Measurements from ENCODE around the gene KLHL33. TPM values are rescaled to one million over a fixed set of nuclear protein-coding genes. Genes with fewer than 3 reads are reported as not detected.

The KLHL33 gene
- total RNA-seq, 2 experiments from 2014 or later: 0.12 TPM; not detected in 1

DNA sequence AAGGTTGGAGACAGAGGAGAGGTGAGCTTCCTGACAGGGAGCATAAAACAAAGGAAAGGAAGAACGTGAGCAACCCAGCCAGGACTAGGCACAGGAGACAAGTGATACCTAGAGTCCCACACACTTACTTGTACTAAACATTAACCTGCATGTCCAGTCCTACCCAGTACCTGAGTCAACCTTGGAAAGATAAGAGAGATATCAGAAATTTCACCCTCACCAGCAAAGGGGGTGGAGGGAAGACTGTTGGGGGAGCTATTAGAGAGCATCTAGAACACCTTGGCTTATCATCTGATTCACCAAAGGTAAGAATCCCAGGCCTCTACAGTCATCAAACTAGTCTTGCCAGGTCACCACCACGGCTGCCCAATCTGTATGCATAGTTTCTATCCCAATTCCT, 11.1 kb downstream of the KLHL33 start:
- no peak overlapping the region for H3K27ac Mint-ChIP-seq
- POLR2A ChIA-PET: no interaction called here

DNA sequence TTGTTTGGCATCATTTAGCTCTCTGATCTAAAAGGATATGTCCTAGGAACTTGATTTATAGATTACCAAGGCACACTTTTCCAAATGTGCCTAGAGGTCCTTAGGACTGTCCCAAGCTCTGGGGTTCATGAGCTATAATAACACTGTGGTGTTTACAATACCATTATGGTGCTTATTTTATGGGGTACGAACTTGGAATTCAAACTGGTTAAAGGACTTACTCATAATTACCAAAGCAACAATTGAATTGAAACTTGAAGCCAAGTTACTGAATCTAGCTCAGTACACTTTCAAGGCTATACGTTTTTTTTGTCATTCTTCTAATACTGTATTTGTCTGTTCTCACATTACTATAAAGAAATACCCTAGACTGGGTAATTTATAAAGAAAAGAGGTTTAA, 13.1 kb downstream of the KLHL33 start:
- Mint-ChIP-seq H3K27me3 (no peaks in the 10 kb centered on the region), H3K27ac (no peak overlapping the region), H3K9me3 (no peaks in the 10 kb centered on the region), H3K36me3 (no peaks in the 10 kb centered on the region), H3K4me3 (no peak overlapping the region), H3K4me1 (ENCODE audit: low read depth) (peaks cover 9% of the 10 kb centered on the region)
- intact Hi-C loops (cut with micrococcal nuclease): no loop called here
- no peak for DNase-seq
- POLR2A ChIA-PET: interaction anchor here (0.9 kb wide), 1 partner anchor 9 kb away, joined by 3 read pairs; no protein-coding TSS in a partner anchor
- CTCF ChIA-PET: interaction anchor here (0.7 kb wide), 1 partner anchor 8 kb away, joined by 3 read pairs; no protein-coding TSS in a partner anchor

More for the DNA sequence above, 11.1 kb downstream of the KLHL33 start:
- CTCF ChIA-PET: interaction anchor here (2.8 kb wide), 1 partner anchor 9 kb away, joined by 10 read pairs; no protein-coding TSS in a partner anchor
- Mint-ChIP-seq H3K4me1 (ENCODE audit: low read depth) (peaks cover 17% of the 10 kb centered on the region), H3K4me3 (no peak overlapping the region), H3K9me3 (no peaks in the 10 kb centered on the region), H3K27me3 (no peaks in the 10 kb centered on the region), H3K36me3 (no peaks in the 10 kb centered on the region)
- DNase-seq: no peak
- intact Hi-C loops (cut with micrococcal nuclease): no loop called here

DNA sequence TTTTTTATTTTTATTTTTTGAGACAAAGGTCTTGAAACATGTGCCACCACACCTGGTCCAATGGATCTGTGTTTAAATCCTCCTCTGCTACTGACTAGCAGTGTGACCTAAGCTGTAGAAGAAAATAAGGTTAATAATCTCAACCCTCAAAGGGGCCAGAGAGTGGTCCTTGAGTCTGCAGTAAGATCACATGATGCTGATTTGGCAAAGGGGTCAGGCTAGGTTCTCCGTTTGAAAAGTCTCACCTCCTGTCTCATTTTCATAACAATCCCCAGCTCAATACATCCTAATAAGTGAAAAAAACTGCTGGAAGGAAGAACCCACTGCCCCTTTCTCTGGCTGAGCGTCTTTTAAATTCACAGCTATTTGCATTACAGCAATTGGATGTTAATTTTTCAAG, 14.7 kb downstream of the KLHL33 start:
- Mint-ChIP-seq H3K4me3 (no peak overlapping the region), H3K4me1 (ENCODE audit: low read depth) (peaks cover 4% of the 10 kb centered on the region), H3K36me3 (no peaks in the 10 kb centered on the region), H3K9me3 (no peaks in the 10 kb centered on the region), H3K27me3 (no peaks in the 10 kb centered on the region), H3K27ac (no peak overlapping the region)
- intact Hi-C loops (cut with micrococcal nuclease): no loop called here
- ChIA-PET POLR2A (no interaction called here), CTCF (interaction anchor here (0.8 kb wide), 1 partner anchor 93 kb away, joined by 3 read pairs; no protein-coding TSS in a partner anchor)
- no peak for DNase-seq

- Mint-ChIP-seq H3K9me3 (no peaks in the 10 kb centered on the region), H3K36me3 (no peaks in the 10 kb centered on the region), H3K27me3 (no peaks in the 10 kb centered on the region), H3K4me3 (no peak overlapping the region), H3K4me1 (ENCODE audit: low read depth) (peaks cover 11% of the 10 kb centered on the region), H3K27ac (no peak overlapping the region)
- ChIA-PET POLR2A (interaction anchor here (0.7 kb wide), 2 partner anchors 51 to 554 kb away, joined by 3 to 5 read pairs; no protein-coding TSS in a partner anchor), CTCF (no interaction called here)
- DNase-seq: no peak
- intact Hi-C loops (cut with micrococcal nuclease): no loop called here
These were observed 16.5 kb downstream of the KLHL33 start for GRCh38 chr14:20419419-20419818.

GRCh38 chr14:20418501-20418909, 17.5 kb downstream of the KLHL33 start:
- H3K4me3 Mint-ChIP-seq: no peak overlapping the region
- no peaks in the 10 kb centered on the region for H3K27me3 Mint-ChIP-seq
- H3K27ac Mint-ChIP-seq: no peak overlapping the region
- ChIA-PET CTCF (no interaction called here), POLR2A (no interaction called here)
- DNase-seq: no peak
- intact Hi-C loops (cut with micrococcal nuclease): no loop called here
- H3K9me3 Mint-ChIP-seq: no peaks in the 10 kb centered on the region
- peaks cover 17% of the 10 kb centered on the region for H3K4me1 Mint-ChIP-seq (ENCODE audit: low read depth)
- no peaks in the 10 kb centered on the region for H3K36me3 Mint-ChIP-seq

DNA sequence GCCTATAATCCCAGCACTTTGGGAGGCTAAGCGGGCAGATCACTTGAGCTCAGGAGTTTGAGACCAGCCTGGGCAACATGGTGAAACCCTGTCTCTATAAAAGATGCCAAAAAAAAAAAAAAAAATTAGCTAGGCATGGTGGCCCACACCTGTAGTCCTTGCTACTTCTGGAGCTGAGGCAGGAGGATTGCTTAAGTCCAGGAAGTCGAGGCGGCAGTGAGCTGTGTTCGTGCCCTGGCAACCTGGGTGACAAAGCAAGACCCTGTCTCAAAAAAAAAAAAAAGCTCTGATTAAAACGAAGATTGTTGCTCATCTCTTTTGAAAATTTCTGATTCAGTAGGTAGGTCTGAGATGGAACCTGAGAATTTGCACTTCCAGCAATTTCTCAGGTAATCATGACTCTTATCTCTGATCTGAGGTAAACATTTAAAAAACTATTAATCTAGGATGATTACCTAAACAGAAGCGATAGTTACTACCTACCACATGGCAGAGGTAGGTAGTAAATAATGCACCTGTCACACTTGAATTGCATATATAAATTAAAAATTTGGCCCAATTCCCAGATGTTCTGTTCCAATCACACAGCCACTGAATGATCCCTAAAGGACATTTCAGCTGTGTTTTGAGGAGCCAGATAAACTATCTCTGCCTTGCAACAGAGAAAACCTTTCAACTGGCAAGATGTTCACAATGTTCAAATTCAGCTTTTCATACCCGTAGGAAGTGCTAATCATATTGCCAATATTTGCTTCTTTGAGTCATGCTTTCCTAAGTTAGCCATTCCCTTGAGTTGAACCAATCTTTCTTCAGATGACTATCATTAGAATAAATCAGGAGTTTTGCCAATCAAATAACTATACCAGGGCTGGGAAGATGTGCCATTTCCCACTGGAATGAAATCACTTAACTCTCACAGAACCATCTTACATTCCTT, 18.4 kb downstream of the KLHL33 start:
- no peaks in the 10 kb centered on the region for H3K9me3 Mint-ChIP-seq
- H3K27me3 Mint-ChIP-seq: no peaks in the 10 kb centered on the region
- intact Hi-C loops (cut with micrococcal nuclease): no loop called here
- CTCF ChIA-PET: interaction anchor here (0.7 to 1.0 kb wide), 3 partner anchors 52 to 337 kb away, joined by 3 to 4 read pairs (median 4); partner anchors contain the start of gene PNP
- no peak overlapping the region for H3K27ac Mint-ChIP-seq
- POLR2A ChIA-PET: interaction anchor here (0.6 to 0.8 kb wide), 3 partner anchors 38 to 1060 kb away, joined by 3 to 7 read pairs (median 3); partner anchors contain the start of genes APEX1 and OSGEP
- no peak for DNase-seq
- H3K4me1 Mint-ChIP-seq (ENCODE audit: low read depth): peaks cover 17% of the 10 kb centered on the region
- no peaks in the 10 kb centered on the region for H3K36me3 Mint-ChIP-seq
- no peak overlapping the region for H3K4me3 Mint-ChIP-seq

DNA sequence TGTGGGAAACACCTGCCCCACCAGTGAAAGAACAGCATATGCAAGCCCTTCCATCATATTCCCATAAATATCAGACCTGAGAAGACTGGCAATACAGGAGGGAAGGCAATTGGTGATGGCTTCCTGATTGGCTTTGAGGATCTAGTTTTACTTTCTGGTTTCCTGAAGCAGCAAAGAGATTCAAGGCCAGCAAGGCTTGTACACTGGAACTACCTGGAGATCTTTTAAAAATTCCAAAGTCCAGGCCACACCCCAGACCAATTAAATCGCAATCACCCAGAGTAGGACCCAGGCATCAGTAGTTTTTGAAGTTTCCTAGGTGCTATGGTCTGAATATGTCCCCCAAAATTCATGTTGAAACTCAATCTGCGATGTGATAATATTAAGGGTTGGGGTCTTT, 19.7 kb downstream of the KLHL33 start:
- ChIA-PET POLR2A (interaction anchor here (0.8 to 1.7 kb wide), 3 partner anchors 39 to 73 kb away, joined by 6 to 7 read pairs (median 7); partner anchors contain the start of genes APEX1, OSGEP, PARP2 and PNP), CTCF (interaction anchor here (0.7 to 2.4 kb wide), 32 partner anchors 9 to 194 kb away, joined by 3 to 29 read pairs (median 5); partner anchors contain the start of genes APEX1, KLHL33, OSGEP and PARP2)
- no peak for DNase-seq
- Mint-ChIP-seq H3K4me3 (no peak overlapping the region), H3K4me1 (ENCODE audit: low read depth) (peaks cover 26% of the 10 kb centered on the region), H3K36me3 (peaks cover under 1% of the 10 kb centered on the region), H3K9me3 (no peaks in the 10 kb centered on the region), H3K27me3 (no peaks in the 10 kb centered on the region), H3K27ac (no peak overlapping the region)
- intact Hi-C loops (cut with micrococcal nuclease): no loop called here

DNA sequence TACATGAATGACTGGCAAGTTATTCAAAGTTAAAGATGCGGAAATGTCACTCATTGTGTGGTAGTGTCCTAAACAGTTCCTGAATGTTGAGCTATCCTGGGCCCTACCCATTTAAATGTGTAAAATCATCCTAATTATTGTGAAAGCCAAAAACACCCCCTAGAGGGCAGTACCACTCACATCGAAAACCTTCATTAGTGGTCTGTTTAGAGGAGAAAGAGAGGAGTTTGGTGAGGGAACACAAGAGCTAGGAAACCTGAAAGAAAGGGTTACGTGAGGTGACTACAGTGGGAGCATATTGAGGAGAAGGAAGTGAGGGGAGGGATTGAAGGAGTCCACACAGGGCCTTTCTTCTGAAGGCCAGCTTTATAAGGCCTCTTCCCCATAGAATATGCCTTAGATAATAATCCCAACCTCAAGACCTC, 20.2 kb downstream of the KLHL33 start:
- POLR2A ChIA-PET: interaction anchor here (0.6 to 1.7 kb wide), 5 partner anchors 10 to 190 kb away, joined by 3 to 7 read pairs (median 6); partner anchors contain the start of genes APEX1, OSGEP, PARP2 and PNP
- intact Hi-C loops (cut with micrococcal nuclease): no loop called here
- no peak overlapping the region for H3K4me3 Mint-ChIP-seq

DNA sequence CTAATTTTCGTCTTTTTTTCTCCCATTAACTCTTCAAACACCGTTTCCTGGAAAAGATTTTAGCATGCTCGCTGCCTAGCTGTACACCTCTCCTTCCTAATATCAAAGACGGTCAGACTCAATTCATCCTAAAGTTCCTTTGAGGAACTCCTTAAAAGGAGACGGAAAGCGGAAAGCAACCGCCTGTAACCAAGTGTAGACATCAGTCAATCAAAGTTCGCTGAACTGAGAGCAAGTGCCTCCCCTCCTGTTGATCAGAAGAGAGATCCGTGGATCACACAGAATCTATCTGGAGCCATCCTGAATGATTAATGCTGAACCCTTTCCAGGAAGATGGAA, 22.3 kb downstream of the KLHL33 start:
- DNase-seq: peak; percentile 42
- H3K4me3 Mint-ChIP-seq: peak overlapping the region; percentile 93
- intact Hi-C loops (cut with micrococcal nuclease): loop anchor here (1.0 to 5.0 kb wide), 8 partner anchors 12 to 267 kb away; partner anchors contain the start of genes OSGEP, PARP2 and PNP

More for the DNA sequence above, 20.2 kb downstream of the KLHL33 start:
- no peaks in the 10 kb centered on the region for H3K27me3 Mint-ChIP-seq
- H3K4me1 Mint-ChIP-seq (ENCODE audit: low read depth): peaks cover 31% of the 10 kb centered on the region
- H3K36me3 Mint-ChIP-seq: peaks cover 3% of the 10 kb centered on the region
- CTCF ChIA-PET: interaction anchor here (0.7 to 2.4 kb wide), 34 partner anchors 9 to 194 kb away, joined by 3 to 29 read pairs (median 5); partner anchors contain the start of genes APEX1, KLHL33, OSGEP and PARP2
- peak overlapping the region; percentile 0 for H3K27ac Mint-ChIP-seq
- no peaks in the 10 kb centered on the region for H3K9me3 Mint-ChIP-seq
- peak; percentile 20 for DNase-seq

GRCh38 chr14:20412876-20413743, 22.9 kb downstream of the KLHL33 start, which contains the start of gene TEP1:
Gene TEP1, minus strand, starts transcription at chr14:20413501. Its CDS starts 5,062 bp downstream, at chr14:20408439.
- Mint-ChIP-seq H3K4me3 (peak within 1 kb of the TSS; percentile 93), H3K4me1 (ENCODE audit: low read depth) (peaks cover 40% of the 10 kb centered on the region), H3K27me3 (no peaks in the 10 kb centered on the region), H3K27ac (peak within 1 kb of the TSS; percentile 96), H3K36me3 (peaks cover 5% of the 10 kb centered on the region), H3K9me3 (no peaks in the 10 kb centered on the region)
- intact Hi-C loops (cut with micrococcal nuclease): loop anchor here (1.0 to 5.0 kb wide), 8 partner anchors 12 to 268 kb away; partner anchors contain the start of genes OSGEP, PARP2 and PNP
- CTCF ChIA-PET: interaction anchor here (0.7 to 2.0 kb wide), 9 partner anchors 8 to 268 kb away, joined by 3 to 10 read pairs (median 5); partner anchors contain the start of genes APEX1, CCNB1IP1, OSGEP and PNP
- DNase-seq: peak; percentile 87
- POLR2A ChIA-PET: interaction anchor here (0.6 to 3.6 kb wide), 5 partner anchors 9 to 70 kb away, joined by 3 to 16 read pairs (median 5); partner anchors contain the start of genes APEX1, OSGEP and PARP2

More for the DNA sequence above, 22.3 kb downstream of the KLHL33 start:
- Mint-ChIP-seq H3K27me3 (no peaks in the 10 kb centered on the region), H3K36me3 (peaks cover 3% of the 10 kb centered on the region), H3K9me3 (no peaks in the 10 kb centered on the region), H3K4me1 (ENCODE audit: low read depth) (peaks cover 40% of the 10 kb centered on the region), H3K27ac (peak overlapping the region; percentile 96)
- ChIA-PET CTCF (interaction anchor here (1.0 to 2.0 kb wide), 10 partner anchors 9 to 268 kb away, joined by 3 to 10 read pairs (median 6); partner anchors contain the start of genes APEX1, CCNB1IP1, OSGEP and PNP), POLR2A (interaction anchor here (0.7 to 3.6 kb wide), 4 partner anchors 9 to 71 kb away, joined by 3 to 16 read pairs (median 10); partner anchors contain the start of genes APEX1, OSGEP and PARP2)

Data from activated CD4-positive, alpha-beta memory T cell treated with anti-CD3 and anti-CD28 coated beads for 36 hours (primary cell).